GM10847 (cell line): Measurements from ENCODE around the gene YWHAQ.

Experiments used
- POLR2A ChIP-seq: IDR thresholded peaks from 2 replicates; pipeline ENCODE4 v1.6.1; 2011; ENCODE audit not compliant: insufficient read length; ENCODE audit errors: extremely low read depth

YWHAQ gene

GRCh38 chr2:9660781-9661180 lies 30.0 kb upstream of the YWHAQ start:
- TF ChIP-seq POLR2A = no peak

- no peak for TF ChIP-seq POLR2A
Observed at GRCh38 chr2:9660154-9660553, 29.4 kb upstream of the YWHAQ start.

- no peak for TF ChIP-seq POLR2A
Observed at GRCh38 chr2:9658972-9659371, 28.2 kb upstream of the YWHAQ start.

GRCh38 chr2:9657731-9658130 lies 26.9 kb upstream of the YWHAQ start:
- TF ChIP-seq POLR2A = no peak

- TF ChIP-seq POLR2A = no peak
Observed at GRCh38 chr2:9657083-9657482, 26.3 kb upstream of the YWHAQ start.

- no peak for TF ChIP-seq POLR2A
Observed at GRCh38 chr2:9656270-9656766, 25.5 kb upstream of the YWHAQ start.

GRCh38 chr2:9655441-9656269 lies 24.9 kb upstream of the YWHAQ start:
- TF ChIP-seq POLR2A = no peak

GRCh38 chr2:9654452-9655100 lies 23.8 kb upstream of the YWHAQ start:
- no peak for TF ChIP-seq POLR2A

GRCh38 chr2:9653485-9654271 lies 22.9 kb upstream of the YWHAQ start:
- TF ChIP-seq POLR2A = no peak

- no peak for TF ChIP-seq POLR2A
Observed at GRCh38 chr2:9652898-9653479, 22.2 kb upstream of the YWHAQ start.

GRCh38 chr2:9652267-9652666 lies 21.5 kb upstream of the YWHAQ start:
- no peak for TF ChIP-seq POLR2A

- TF ChIP-seq POLR2A = no peak
Observed at GRCh38 chr2:9650119-9650821, 19.5 kb upstream of the YWHAQ start.

GRCh38 chr2:9649261-9649660 lies 18.5 kb upstream of the YWHAQ start:
- TF ChIP-seq POLR2A = no peak

GRCh38 chr2:9648821-9649220 lies 18.0 kb upstream of the YWHAQ start:
- no peak for TF ChIP-seq POLR2A

GRCh38 chr2:9647884-9648283 lies 17.1 kb upstream of the YWHAQ start:
- no peak for TF ChIP-seq POLR2A
